Measurements from ENCODE around the gene DUOXA2. TPM values are rescaled to one million over a fixed set of nuclear protein-coding genes. Genes with fewer than 3 reads are reported as not detected.
"Not testable (repeated sequence)": the region's sequence is repeated elsewhere in the genome, so short reads cannot be mapped to it uniquely, and the experiment has no call there.

DUOXA2 gene
- total RNA-seq, 1 experiment from 2014 or later, result not detected

- H3K79me2 ChIP-seq (ENCODE audit: low read length); H2AFZ ChIP-seq (ENCODE audit: low read length); H3K4me1 ChIP-seq (ENCODE audit: insufficient read depth, low read length); H3F3A ChIP-seq (ENCODE audit: low read length, unreplicated experiment); H4K20me1 ChIP-seq (ENCODE audit: low read length); DNase-seq; POLR2A ChIA-PET (ENCODE audit: unreplicated experiment); intact Hi-C loops (cut with micrococcal nuclease); H3K9me3 ChIP-seq (ENCODE audit: low read length); H3K4me3 ChIP-seq (ENCODE audit: low read length); BruUV-seq (replicated peaks); H3K9me2 ChIP-seq (replicated peaks; ENCODE audit: low read length); H3K27ac ChIP-seq (ENCODE audit: low read length); H3K36me3 ChIP-seq (ENCODE audit: low read depth, low read length); CTCF ChIA-PET; H3K9ac ChIP-seq (ENCODE audit: low read length); H3K27me3 ChIP-seq (ENCODE audit: low read length); H3K4me2 ChIP-seq (ENCODE audit: low read length); ATAC-seq: not testable (repeated sequence)
These were observed 38.4 kb upstream of the DUOXA2 start for GRCh38 chr15:45075440-45076320.

- H3K9me3 ChIP-seq (ENCODE audit: low read length); H2AFZ ChIP-seq (ENCODE audit: low read length); H3K27ac ChIP-seq (ENCODE audit: low read length); H3K4me3 ChIP-seq (ENCODE audit: low read length); BruUV-seq (replicated peaks); H3K9ac ChIP-seq (ENCODE audit: low read length); POLR2A ChIA-PET (ENCODE audit: unreplicated experiment); H3K9me2 ChIP-seq (replicated peaks; ENCODE audit: low read length); intact Hi-C loops (cut with micrococcal nuclease); H4K20me1 ChIP-seq (ENCODE audit: low read length); DNase-seq; H3K4me1 ChIP-seq (ENCODE audit: insufficient read depth, low read length); H3K4me2 ChIP-seq (ENCODE audit: low read length); H3K27me3 ChIP-seq (ENCODE audit: low read length); H3F3A ChIP-seq (ENCODE audit: low read length, unreplicated experiment); H3K36me3 ChIP-seq (ENCODE audit: low read depth, low read length); H3K79me2 ChIP-seq (ENCODE audit: low read length); ATAC-seq; CTCF ChIA-PET: not testable (repeated sequence)
These were observed 36.7 kb upstream of the DUOXA2 start for GRCh38 chr15:45077391-45077790.

GRCh38 chr15:45079201-45079600 lies 34.9 kb upstream of the DUOXA2 start:
- H3K4me1 ChIP-seq (ENCODE audit: insufficient read depth, low read length); H3K79me2 ChIP-seq (ENCODE audit: low read length); CTCF ChIA-PET; H3K27ac ChIP-seq (ENCODE audit: low read length); H3K9ac ChIP-seq (ENCODE audit: low read length); H3K9me2 ChIP-seq (replicated peaks; ENCODE audit: low read length); H3K4me2 ChIP-seq (ENCODE audit: low read length); H3F3A ChIP-seq (ENCODE audit: low read length, unreplicated experiment); POLR2A ChIA-PET (ENCODE audit: unreplicated experiment); H3K27me3 ChIP-seq (ENCODE audit: low read length); H4K20me1 ChIP-seq (ENCODE audit: low read length); BruUV-seq (replicated peaks); H3K9me3 ChIP-seq (ENCODE audit: low read length); H2AFZ ChIP-seq (ENCODE audit: low read length); DNase-seq; intact Hi-C loops (cut with micrococcal nuclease); H3K4me3 ChIP-seq (ENCODE audit: low read length); ATAC-seq; H3K36me3 ChIP-seq (ENCODE audit: low read depth, low read length): not testable (repeated sequence)

- H2AFZ ChIP-seq (ENCODE audit: low read length); H3K4me2 ChIP-seq (ENCODE audit: low read length); H3K79me2 ChIP-seq (ENCODE audit: low read length); H3K4me3 ChIP-seq (ENCODE audit: low read length); H3K9ac ChIP-seq (ENCODE audit: low read length); H3F3A ChIP-seq (ENCODE audit: low read length, unreplicated experiment); BruUV-seq (replicated peaks); ATAC-seq; H3K27ac ChIP-seq (ENCODE audit: low read length); intact Hi-C loops (cut with micrococcal nuclease); H4K20me1 ChIP-seq (ENCODE audit: low read length); DNase-seq; H3K9me2 ChIP-seq (replicated peaks; ENCODE audit: low read length); H3K36me3 ChIP-seq (ENCODE audit: low read depth, low read length); H3K9me3 ChIP-seq (ENCODE audit: low read length); H3K4me1 ChIP-seq (ENCODE audit: insufficient read depth, low read length); CTCF ChIA-PET; H3K27me3 ChIP-seq (ENCODE audit: low read length): not testable (repeated sequence)
- POLR2A ChIA-PET (ENCODE audit: unreplicated experiment), result interaction anchor here (0.5 kb wide), 1 partner anchor 270 kb away, joined by 4 read pairs; no protein-coding TSS in a partner anchor
These were observed 34.4 kb upstream of the DUOXA2 start for GRCh38 chr15:45079628-45080246.

GRCh38 chr15:45080593-45080992 lies 33.5 kb upstream of the DUOXA2 start:
- H3K4me3 ChIP-seq (ENCODE audit: low read length); H3F3A ChIP-seq (ENCODE audit: low read length, unreplicated experiment); H3K9me3 ChIP-seq (ENCODE audit: low read length); intact Hi-C loops (cut with micrococcal nuclease); H3K9me2 ChIP-seq (replicated peaks; ENCODE audit: low read length); BruUV-seq (replicated peaks); H3K27me3 ChIP-seq (ENCODE audit: low read length); H3K36me3 ChIP-seq (ENCODE audit: low read depth, low read length); H4K20me1 ChIP-seq (ENCODE audit: low read length); H3K4me2 ChIP-seq (ENCODE audit: low read length); ATAC-seq; H3K79me2 ChIP-seq (ENCODE audit: low read length); CTCF ChIA-PET; H3K27ac ChIP-seq (ENCODE audit: low read length); H3K4me1 ChIP-seq (ENCODE audit: insufficient read depth, low read length); H2AFZ ChIP-seq (ENCODE audit: low read length); DNase-seq; H3K9ac ChIP-seq (ENCODE audit: low read length): not testable (repeated sequence)
- POLR2A ChIA-PET (ENCODE audit: unreplicated experiment), result interaction anchor here (0.6 kb wide), 1 partner anchor 136 kb away, joined by 5 read pairs; no protein-coding TSS in a partner anchor

GRCh38 chr15:45082412-45082811 lies 31.7 kb upstream of the DUOXA2 start:
- peaks cover 14% of the 10 kb centered on the region for H3K27me3 ChIP-seq (ENCODE audit: low read length)
- H3K4me1 ChIP-seq (ENCODE audit: insufficient read depth, low read length); H3K27ac ChIP-seq (ENCODE audit: low read length); H3K4me2 ChIP-seq (ENCODE audit: low read length); H3K4me3 ChIP-seq (ENCODE audit: low read length); POLR2A ChIA-PET (ENCODE audit: unreplicated experiment); H3K9ac ChIP-seq (ENCODE audit: low read length); DNase-seq; H3K36me3 ChIP-seq (ENCODE audit: low read depth, low read length); H3K79me2 ChIP-seq (ENCODE audit: low read length); BruUV-seq (replicated peaks); H3K9me2 ChIP-seq (replicated peaks; ENCODE audit: low read length); intact Hi-C loops (cut with micrococcal nuclease); H4K20me1 ChIP-seq (ENCODE audit: low read length); ATAC-seq; H3F3A ChIP-seq (ENCODE audit: low read length, unreplicated experiment); H3K9me3 ChIP-seq (ENCODE audit: low read length); H2AFZ ChIP-seq (ENCODE audit: low read length): not testable (repeated sequence)
- CTCF ChIA-PET, result interaction anchor here (0.6 kb wide), 1 partner anchor 36 kb away, joined by 3 read pairs; no protein-coding TSS in a partner anchor

Measured in PC-3 (cell line).